T-helper 2 cell treated with Interferon-gamma antibody and Interleukin-4, amounts not matched to agents 100 ng/mL and 5 ng/mL, for 36 hours (primary cell): ENCODE data around the gene CPXM1. TPM values are rescaled to one million over a fixed set of nuclear protein-coding genes. Genes with fewer than 3 reads are reported as not detected.
"Not testable (repeated sequence)": the region's sequence is repeated elsewhere in the genome, so short reads cannot be mapped to it uniquely, and the experiment has no call there.

ENCODE experiments used
- intact Hi-C: fragments of 100-400 bp; cut with micrococcal nuclease; formaldehyde crosslinking; loops from one replicate; pipeline ENCODE4 v1.15.1; 2023
- total RNA-seq: library from RNA; stranded (reverse); gene quantifications from 2 replicates; pipeline ENCODE4 v1.2.3, GENCODE V29; 2022

Gene CPXM1
- 0.39 and 0.45 TPM in 2 replicates for total RNA-seq

- intact Hi-C loops, result no loop called here
Measured at GRCh38 chr20:2800521-2801285, at the start of gene CPXM1. TSS of gene CPXM1 (minus strand) at chr20:2800627. CDS start at chr20:2800572, 55 bp downstream.

- intact Hi-C loops, result no loop called here
Measured at GRCh38 chr20:2849529-2849928, 49.1 kb upstream of the CPXM1 start.

DNA sequence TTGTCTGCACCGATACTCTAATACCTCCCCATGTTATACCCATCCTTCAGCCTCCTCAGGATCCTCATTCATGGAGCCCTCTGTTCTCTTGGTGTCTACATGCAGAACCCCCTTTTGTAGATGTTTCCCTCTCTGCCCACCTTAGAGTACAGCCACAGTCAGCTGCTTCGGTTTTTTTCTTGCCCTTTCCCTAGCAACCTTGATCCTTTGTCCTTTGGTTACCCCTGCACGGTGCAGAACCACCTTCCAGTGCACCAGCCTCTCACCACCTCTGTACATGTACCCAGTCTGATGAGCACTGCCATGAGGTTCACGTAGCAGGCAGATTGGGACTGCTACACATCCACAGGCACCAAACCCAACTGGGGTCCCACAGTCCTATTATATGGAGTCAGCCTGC lies 47.4 kb upstream of the CPXM1 start:
- intact Hi-C loops, result no loop called here

GRCh38 chr20:2846698-2847097 lies 46.3 kb upstream of the CPXM1 start:
- intact Hi-C loops, result no loop called here

GRCh38 chr20:2845607-2846006 lies 45.2 kb upstream of the CPXM1 start:
- intact Hi-C loops, result no loop called here

DNA sequence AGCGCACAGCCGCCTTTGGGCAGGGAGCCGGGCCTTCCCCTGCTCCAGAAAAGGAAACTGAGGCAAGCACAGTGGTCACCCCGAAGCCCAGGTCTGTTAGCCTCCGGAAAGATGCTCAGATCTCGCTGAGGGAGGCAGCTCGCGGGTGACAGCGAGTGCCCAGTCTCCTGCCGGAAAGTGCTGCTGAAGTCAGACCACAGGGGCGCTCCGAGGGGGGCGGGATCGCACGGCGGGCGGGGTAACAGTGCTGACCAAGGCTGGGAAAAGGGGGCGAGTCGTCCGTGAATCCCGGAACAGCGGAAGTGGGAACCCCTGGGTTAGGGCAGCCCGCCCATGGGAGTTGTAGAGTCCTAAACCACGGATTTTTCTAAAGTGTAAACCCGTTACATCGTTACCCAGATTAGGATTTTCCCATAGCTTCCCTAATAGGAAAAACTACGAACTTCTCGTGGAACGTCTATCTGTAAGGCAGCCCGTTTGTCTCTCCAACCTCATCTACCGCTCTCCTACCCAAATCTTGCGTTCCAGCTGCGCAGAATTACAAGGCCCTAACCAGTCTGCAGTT lies 40.6 kb upstream of the CPXM1 start:
- intact Hi-C loops, result loop anchor here (1.0 to 2.0 kb wide), 3 partner anchors 32 to 332 kb away; partner anchors contain the start of genes IDH3B, PTPRA and ZNF343

DNA sequence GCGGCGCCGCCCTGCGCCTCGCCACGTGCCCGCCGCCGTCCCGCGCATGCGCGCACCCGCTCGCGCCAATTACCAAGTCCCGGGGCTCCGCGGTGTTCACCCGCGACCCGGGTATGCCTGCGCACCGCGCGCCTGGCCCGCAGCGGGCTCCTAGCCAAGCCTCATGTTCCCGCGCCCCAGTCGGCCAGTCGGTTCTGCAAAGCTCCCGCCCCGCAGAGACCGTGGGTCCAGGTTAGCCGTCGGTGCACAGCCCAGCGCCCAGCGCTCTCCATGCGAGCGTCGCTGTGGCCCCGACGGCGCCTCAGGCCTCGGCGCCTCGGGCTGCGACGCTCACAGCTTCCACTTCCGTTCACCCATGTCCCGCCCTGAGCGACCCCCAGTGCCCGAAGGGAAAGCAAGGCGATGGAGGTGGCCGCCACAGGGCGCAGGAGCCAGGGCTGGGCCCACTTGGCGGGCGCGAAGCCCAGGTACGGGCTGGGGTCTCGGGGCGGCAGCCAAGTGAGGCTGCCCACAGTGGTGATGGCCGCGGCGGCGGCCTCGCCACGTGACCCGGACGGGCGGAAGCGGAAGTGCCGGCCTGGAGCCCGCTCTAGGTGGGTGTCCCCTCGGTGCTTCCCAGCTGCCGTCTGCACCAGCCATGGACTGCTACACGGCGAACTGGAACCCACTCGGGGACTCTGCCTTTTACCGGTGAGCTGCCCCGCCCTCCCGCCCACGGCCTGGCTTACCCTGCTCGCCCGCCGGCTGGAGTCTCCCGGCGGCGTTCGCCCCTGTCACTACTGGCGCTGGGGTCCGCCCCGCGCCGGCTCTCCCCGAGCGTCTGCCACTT lies 39.9 kb upstream of the CPXM1 start, which contains the start of the genes PCED1A and VPS16:
Gene PCED1A (minus strand): TSS at position 518 of the 829 bp plus-strand sequence. CDS start 743 bp downstream, outside the sequence.
Gene VPS16 (plus strand): TSS at position 608 of the 829 bp plus-strand sequence. CDS start 30 bp downstream, at position 638.
- intact Hi-C loops, result loop anchor here (1.0 to 2.0 kb wide), 3 partner anchors 33 to 332 kb away; partner anchors contain the start of genes IDH3B, PTPRA and ZNF343

DNA sequence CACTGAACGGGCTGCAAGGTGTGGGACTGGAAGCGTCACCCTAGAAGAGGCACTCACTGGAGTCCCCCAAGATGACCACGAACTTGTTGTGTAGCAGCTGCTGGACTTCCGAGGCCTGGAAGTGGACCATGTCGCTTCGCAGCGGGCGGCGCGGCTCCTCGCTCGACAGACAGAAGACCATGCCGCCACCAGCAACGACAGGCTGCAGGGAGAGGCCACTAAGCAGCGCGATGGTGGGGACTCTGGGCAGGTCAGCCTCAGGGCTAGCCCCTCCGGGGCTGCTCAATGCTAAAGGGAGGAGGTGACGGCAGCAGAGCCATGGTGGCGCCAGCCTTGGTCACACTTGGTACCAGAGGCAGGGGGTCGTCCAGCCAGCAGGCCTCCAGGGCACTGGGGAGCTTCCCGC lies 39.3 kb upstream of the CPXM1 start:
- intact Hi-C loops, result loop anchor here (1.0 to 2.0 kb wide), 3 partner anchors 34 to 331 kb away; partner anchors contain the start of genes IDH3B, PTPRA and ZNF343

GRCh38 chr20:2838847-2839671 lies 38.6 kb upstream of the CPXM1 start:
- intact Hi-C loops, result no loop called here

GRCh38 chr20:2838170-2838797 lies 37.9 kb upstream of the CPXM1 start:
- intact Hi-C loops, result no loop called here

GRCh38 chr20:2837221-2837960 lies 37.0 kb upstream of the CPXM1 start:
- intact Hi-C loops, result no loop called here

GRCh38 chr20:2836035-2836434 lies 35.6 kb upstream of the CPXM1 start:
- intact Hi-C loops, result no loop called here

DNA sequence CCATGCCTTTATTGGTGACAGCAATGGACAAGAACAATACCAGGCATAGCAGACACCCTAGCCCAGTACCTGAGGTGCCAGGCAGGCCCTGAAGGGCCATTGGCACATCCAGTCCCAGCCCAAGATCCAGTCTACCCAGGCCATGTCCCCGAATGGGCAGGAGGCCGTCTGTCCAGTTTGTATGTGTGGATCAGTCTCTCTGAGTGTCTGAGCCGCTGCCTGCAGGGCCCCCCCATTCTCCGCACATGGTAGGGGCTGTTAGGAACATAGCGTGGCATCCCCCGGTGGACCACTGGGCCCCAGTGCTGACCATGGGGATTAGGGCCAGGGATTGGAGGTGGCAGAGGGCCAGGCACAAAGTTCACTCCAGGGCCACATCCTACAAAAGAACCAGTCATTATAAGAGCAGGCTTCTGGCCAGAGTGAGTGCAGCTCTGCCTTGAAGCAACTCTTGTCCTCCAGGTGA lies 34.9 kb upstream of the CPXM1 start:
- intact Hi-C loops, result no loop called here

DNA sequence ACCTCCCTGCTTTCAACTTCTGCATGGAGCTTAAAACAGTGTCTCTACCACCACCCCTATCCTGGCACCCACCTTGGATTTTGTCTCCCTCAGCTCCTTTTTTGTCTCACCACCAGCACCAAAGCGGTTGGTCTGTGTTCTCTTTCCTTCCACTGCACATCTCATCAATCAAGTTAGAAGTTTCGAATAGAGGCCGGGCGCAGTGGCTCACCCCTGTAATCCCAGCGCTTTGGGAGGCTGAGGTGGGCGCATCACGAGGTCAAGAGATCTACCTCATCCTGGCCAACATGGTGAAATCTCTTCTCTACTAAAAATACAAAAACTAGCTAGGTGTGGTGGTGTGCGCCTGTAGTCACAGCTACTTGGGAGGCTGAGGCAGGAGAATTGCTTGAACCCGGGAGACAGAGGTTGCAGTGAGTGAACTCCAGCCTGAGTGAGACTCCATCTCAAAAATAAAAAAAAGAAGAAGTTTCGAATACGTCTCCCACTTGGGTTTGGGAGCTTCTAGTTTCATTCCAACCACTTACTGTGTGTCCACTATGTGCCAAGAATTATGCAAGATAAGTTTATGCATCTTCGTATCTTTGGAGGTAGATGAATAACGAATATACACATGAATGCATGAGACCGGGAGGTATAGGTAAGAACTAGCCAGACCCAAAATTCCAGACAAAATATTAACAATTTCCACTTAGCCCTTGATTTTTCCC lies 34.1 kb upstream of the CPXM1 start:
- intact Hi-C loops, result no loop called here

GRCh38 chr20:2833761-2834160 lies 33.3 kb upstream of the CPXM1 start:
- intact Hi-C loops, result no loop called here

- intact Hi-C loops, result not testable (repeated sequence)
Measured at GRCh38 chr20:2831206-2831605, 30.8 kb upstream of the CPXM1 start.

- intact Hi-C loops, result no loop called here
Measured at GRCh38 chr20:2829376-2829775, 28.9 kb upstream of the CPXM1 start.

DNA sequence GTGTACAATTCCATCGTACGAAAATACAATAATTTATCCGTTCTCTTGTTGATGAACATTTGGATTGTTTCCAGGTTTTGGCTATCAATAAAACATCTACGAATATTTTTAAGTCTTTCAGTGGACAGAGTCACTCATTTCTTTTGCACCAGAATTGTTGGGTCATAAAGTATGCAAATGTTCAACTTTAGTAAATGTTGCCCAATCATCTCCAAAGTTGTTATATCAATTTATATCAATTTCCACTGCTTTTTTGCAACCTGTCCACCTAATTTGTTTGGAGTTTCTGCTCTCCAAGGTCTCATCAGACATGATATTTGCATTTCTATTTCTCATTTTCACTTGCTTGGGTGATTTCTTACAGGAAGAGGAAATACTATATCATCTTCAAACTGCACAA lies 26.2 kb upstream of the CPXM1 start:
- intact Hi-C loops, result no loop called here

- intact Hi-C loops, result no loop called here
Measured at GRCh38 chr20:2825761-2826160, 25.3 kb upstream of the CPXM1 start.
